ENCODE measurements around the gene COX17.

DNA sequence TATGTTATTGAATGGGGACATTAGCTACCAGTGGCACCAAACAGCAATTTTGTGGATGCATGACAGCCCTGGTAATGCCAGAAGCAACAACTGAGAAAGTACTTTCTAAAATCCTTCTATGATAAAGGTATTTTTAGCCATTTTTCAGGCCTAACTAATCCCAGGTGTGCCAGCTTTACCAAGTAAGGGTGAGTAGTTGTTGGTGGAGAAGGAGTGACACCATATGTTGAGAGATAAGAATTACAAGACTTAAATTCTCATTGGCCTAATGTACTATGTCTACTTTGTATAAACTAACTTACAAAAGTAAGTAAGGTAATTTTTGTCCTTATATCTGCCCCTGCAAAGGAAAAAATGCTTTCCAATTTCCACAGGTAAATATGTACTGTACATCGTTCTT lies 4.1 kb upstream of the COX17 start:
- TF ChIP-seq FOXM1 (IDR thresholded peaks at IDR 0.05; ENCODE audit: borderline replicate concordance) (no peak), SP1 (IDR thresholded peaks at IDR 0.05) (no peak), TARDBP (IDR thresholded peaks at IDR 0.05) (no peak), ELF4 (IDR thresholded peaks at IDR 0.05) (no peak), NFRKB (IDR thresholded peaks at IDR 0.05) (no peak), ARNT (IDR thresholded peaks at IDR 0.05) (no peak), BHLHE40 (IDR thresholded peaks at IDR 0.05; ENCODE audit: borderline replicate concordance) (no peak), CTBP1 (IDR thresholded peaks at IDR 0.05; ENCODE audit: borderline replicate concordance) (no peak), SUZ12 (IDR thresholded peaks at IDR 0.05) (no peak)

All from HEK293T (cell line).